GM18868 (cell line): Measurements from ENCODE around the gene SAG.
A peak's percentile ranks its signal among the peaks of the same experiment; 100 is the strongest.

Experiments
- ATAC-seq: cut with Tn5 transposase; IDR thresholded peaks from one replicate; pipeline ENCODE4 v1.9.1; 2021; ENCODE audit warnings: mild to moderate bottlenecking, moderate library complexity; ENCODE audit not compliant: unreplicated experiment

SAG gene

GRCh38 chr2:233307565-233307964, at the start of gene SAG:
SAG (plus strand) TSS chr2:233307816; CDS start chr2:233309190, 1,374 bp downstream.
- ATAC-seq: no peak

GRCh38 chr2:233258211-233258610, 49.4 kb upstream of the SAG start:
- no peak for ATAC-seq

- no peak for ATAC-seq
These were observed 47.9 kb upstream of the SAG start for GRCh38 chr2:233259730-233260129.

GRCh38 chr2:233260661-233261060, 47.0 kb upstream of the SAG start:
- no peak for ATAC-seq

- ATAC-seq: peak; percentile 77
These were observed 45.6 kb upstream of the SAG start for GRCh38 chr2:233261819-233262555.

- ATAC-seq: no peak
These were observed 45.1 kb upstream of the SAG start for GRCh38 chr2:233262562-233262961.

- no peak for ATAC-seq
These were observed 44.5 kb upstream of the SAG start for GRCh38 chr2:233263045-233263570.

GRCh38 chr2:233264667-233265066, 42.9 kb upstream of the SAG start:
- ATAC-seq: no peak

- ATAC-seq: peak; percentile 44
These were observed 41.7 kb upstream of the SAG start for GRCh38 chr2:233265899-233266431.

- ATAC-seq: no peak
These were observed 41.1 kb upstream of the SAG start for GRCh38 chr2:233266481-233266880.

- peak; percentile 77 for ATAC-seq
These were observed 39.9 kb upstream of the SAG start for GRCh38 chr2:233267516-233268245.

GRCh38 chr2:233270366-233270765, 37.2 kb upstream of the SAG start:
- ATAC-seq: no peak

- no peak for ATAC-seq
These were observed 36.7 kb upstream of the SAG start for GRCh38 chr2:233270951-233271350.

- no peak for ATAC-seq
These were observed 35.9 kb upstream of the SAG start for GRCh38 chr2:233271693-233272092.

GRCh38 chr2:233273120-233273519, 34.5 kb upstream of the SAG start:
- ATAC-seq: no peak

GRCh38 chr2:233275223-233275622, 32.4 kb upstream of the SAG start:
- no peak for ATAC-seq

- ATAC-seq: no peak
These were observed 28.7 kb upstream of the SAG start for GRCh38 chr2:233278921-233279320.

GRCh38 chr2:233280114-233280693, 27.4 kb upstream of the SAG start:
- no peak for ATAC-seq

GRCh38 chr2:233281553-233281952, 26.1 kb upstream of the SAG start:
- ATAC-seq: no peak

GRCh38 chr2:233281992-233282603, 25.5 kb upstream of the SAG start:
- no peak for ATAC-seq

- ATAC-seq: no peak
These were observed 21.7 kb upstream of the SAG start for GRCh38 chr2:233285921-233286320.
